ENCODE data around the gene PRRT4. TPM values are rescaled to one million over a fixed set of nuclear protein-coding genes. Genes with fewer than 3 reads are reported as not detected.

PRRT4 gene
- total and polyA plus RNA-seq, 4 donors: 0.23 to 5.8 (median 0.28) TPM; not detected in 1

- DNase-seq (no peak), ATAC-seq (ENCODE audit: low FRiP score) (no peak)
- no peak overlapping the region for H3K4me3 ChIP-seq (ENCODE audit: low read length in 2 of 2)
- WGBS, 2 donors: 89 to 93% methylated on average over 1 of the region's 1 CpG
- intact Hi-C loops (cut with DNase I): no loop called here
- no peaks in the 10 kb centered on the region for H3K36me3 ChIP-seq (ENCODE audit: control insufficient read depth in 1 of 2, insufficient read depth in 2 of 2, low read length in 1 of 2)
- no peaks in the 10 kb centered on the region for H3K27me3 ChIP-seq (ENCODE audit: control insufficient read depth in 1 of 2, insufficient read depth in 2 of 2, low read length in 1 of 2)
- no peak overlapping the region for H3K27ac ChIP-seq (ENCODE audit: low read depth in 1 of 2, low read length in 2 of 2)
- H3K9me3 ChIP-seq (ENCODE audit: control insufficient read depth, low read length): no peaks in the 10 kb centered on the region
- H3K4me1 ChIP-seq (ENCODE audit: control insufficient read depth in 1 of 2, insufficient read depth in 2 of 2, low read length in 2 of 2): no peaks in the 10 kb centered on the region
Observed at GRCh38 chr7:128358233-128358632, 3.3 kb downstream of the PRRT4 start.

- H3K9me3 ChIP-seq (ENCODE audit: control insufficient read depth, low read length): no peaks in the 10 kb centered on the region
- no peaks in the 10 kb centered on the region for H3K36me3 ChIP-seq (ENCODE audit: control insufficient read depth in 1 of 2, insufficient read depth in 2 of 2, low read length in 1 of 2)
- intact Hi-C loops (cut with DNase I): no loop called here
- no peaks in the 10 kb centered on the region for H3K27me3 ChIP-seq (ENCODE audit: control insufficient read depth in 1 of 2, insufficient read depth in 2 of 2, low read length in 1 of 2)
- DNase-seq (no peak), ATAC-seq (ENCODE audit: low FRiP score) (no peak)
- H3K4me3 ChIP-seq (ENCODE audit: low read length in 2 of 2): no peak overlapping the region
- no peaks in the 10 kb centered on the region for H3K4me1 ChIP-seq (ENCODE audit: control insufficient read depth in 1 of 2, insufficient read depth in 2 of 2, low read length in 2 of 2)
- 88 to 92% methylated on average over 6 of the region's 6 CpGs for WGBS, 2 donors
- H3K27ac ChIP-seq (ENCODE audit: low read depth in 1 of 2, low read length in 2 of 2): no peak overlapping the region
Observed at GRCh38 chr7:128357217-128357613, 4.3 kb downstream of the PRRT4 start.

- Histone ChIP-seq H3K4me3 (ENCODE audit: low read length in 2 of 2) (no peak overlapping the region), H3K9me3 (ENCODE audit: control insufficient read depth, low read length) (no peaks in the 10 kb centered on the region), H3K27me3 (ENCODE audit: control insufficient read depth in 1 of 2, insufficient read depth in 2 of 2, low read length in 1 of 2) (no peaks in the 10 kb centered on the region), H3K27ac (ENCODE audit: low read depth in 1 of 2, low read length in 2 of 2) (no peak overlapping the region), H3K36me3 (ENCODE audit: control insufficient read depth in 1 of 2, insufficient read depth in 2 of 2, low read length in 1 of 2) (no peaks in the 10 kb centered on the region), H3K4me1 (ENCODE audit: control insufficient read depth in 1 of 2, insufficient read depth in 2 of 2, low read length in 2 of 2) (no peaks in the 10 kb centered on the region)
- ATAC-seq (ENCODE audit: low FRiP score): no peak
- 96 to 98% methylated on average over 2 of the region's 2 CpGs for WGBS, 2 donors
- DNase-seq: no peak
- intact Hi-C loops (cut with DNase I): no loop called here
Observed at GRCh38 chr7:128356546-128357216, 4.8 kb downstream of the PRRT4 start.

- Histone ChIP-seq H3K4me3 (ENCODE audit: low read length in 2 of 2) (no peak overlapping the region), H3K36me3 (ENCODE audit: control insufficient read depth in 1 of 2, insufficient read depth in 2 of 2, low read length in 1 of 2) (no peaks in the 10 kb centered on the region), H3K27me3 (ENCODE audit: control insufficient read depth in 1 of 2, insufficient read depth in 2 of 2, low read length in 1 of 2) (no peaks in the 10 kb centered on the region), H3K27ac (ENCODE audit: low read depth in 1 of 2, low read length in 2 of 2) (no peak overlapping the region), H3K4me1 (ENCODE audit: control insufficient read depth in 1 of 2, insufficient read depth in 2 of 2, low read length in 2 of 2) (no peaks in the 10 kb centered on the region), H3K9me3 (ENCODE audit: control insufficient read depth, low read length) (no peaks in the 10 kb centered on the region)
- 95 to 96% methylated on average over 1 of the region's 1 CpG for WGBS, 2 donors
- DNase-seq: no peak
- no peak for ATAC-seq (ENCODE audit: low FRiP score)
- intact Hi-C loops (cut with DNase I): no loop called here
Observed at GRCh38 chr7:128353610-128354009, 7.9 kb downstream of the PRRT4 start.

- intact Hi-C loops (cut with DNase I): no loop called here
- DNase-seq: no peak
- H3K27ac ChIP-seq (ENCODE audit: low read depth in 1 of 2, low read length in 2 of 2): no peak overlapping the region
- no peaks in the 10 kb centered on the region for H3K9me3 ChIP-seq (ENCODE audit: control insufficient read depth, low read length)
- no peaks in the 10 kb centered on the region for H3K4me1 ChIP-seq (ENCODE audit: control insufficient read depth in 1 of 2, insufficient read depth in 2 of 2, low read length in 2 of 2)
- ATAC-seq (ENCODE audit: low FRiP score): no peak
- H3K27me3 ChIP-seq (ENCODE audit: control insufficient read depth in 1 of 2, insufficient read depth in 2 of 2, low read length in 1 of 2): no peaks in the 10 kb centered on the region
- no peak overlapping the region for H3K4me3 ChIP-seq (ENCODE audit: low read length in 2 of 2)
- H3K36me3 ChIP-seq (ENCODE audit: control insufficient read depth in 1 of 2, insufficient read depth in 2 of 2, low read length in 1 of 2): no peaks in the 10 kb centered on the region
- 82 to 88% methylated on average over 3 of the region's 3 CpGs for WGBS, 2 donors
Observed at GRCh38 chr7:128353189-128353588, 8.3 kb downstream of the PRRT4 start.

GRCh38 chr7:128352636-128353035, 8.9 kb downstream of the PRRT4 start:
- intact Hi-C loops (cut with DNase I): loop anchor here in 1 of 2 donors (1.0 kb wide), 1 partner anchor 34 kb away; no protein-coding TSS in a partner anchor
- Histone ChIP-seq H3K27me3 (ENCODE audit: control insufficient read depth in 1 of 2, insufficient read depth in 2 of 2, low read length in 1 of 2) (no peaks in the 10 kb centered on the region), H3K4me3 (ENCODE audit: low read length in 2 of 2) (no peak overlapping the region), H3K36me3 (ENCODE audit: control insufficient read depth in 1 of 2, insufficient read depth in 2 of 2, low read length in 1 of 2) (no peaks in the 10 kb centered on the region), H3K4me1 (ENCODE audit: control insufficient read depth in 1 of 2, insufficient read depth in 2 of 2, low read length in 2 of 2) (no peaks in the 10 kb centered on the region), H3K9me3 (ENCODE audit: control insufficient read depth, low read length) (no peaks in the 10 kb centered on the region), H3K27ac (ENCODE audit: low read depth in 1 of 2, low read length in 2 of 2) (no peak overlapping the region)
- no peak for ATAC-seq (ENCODE audit: low FRiP score)
- WGBS, 2 donors: 59 to 65% methylated on average over 8 of the region's 8 CpGs
- DNase-seq: no peak

- Histone ChIP-seq H3K27ac (ENCODE audit: low read depth in 1 of 2, low read length in 2 of 2) (no peak overlapping the region), H3K36me3 (ENCODE audit: control insufficient read depth in 1 of 2, insufficient read depth in 2 of 2, low read length in 1 of 2) (no peaks in the 10 kb centered on the region), H3K4me1 (ENCODE audit: control insufficient read depth in 1 of 2, insufficient read depth in 2 of 2, low read length in 2 of 2) (no peaks in the 10 kb centered on the region), H3K27me3 (ENCODE audit: control insufficient read depth in 1 of 2, insufficient read depth in 2 of 2, low read length in 1 of 2) (no peaks in the 10 kb centered on the region), H3K4me3 (ENCODE audit: low read length in 2 of 2) (peak overlapping the region; percentile 4 to 19), H3K9me3 (ENCODE audit: control insufficient read depth, low read length) (no peaks in the 10 kb centered on the region)
- intact Hi-C loops (cut with DNase I): loop anchor here in 1 of 2 donors (1.0 kb wide), 1 partner anchor 34 kb away; no protein-coding TSS in a partner anchor
- DNase-seq (peak; percentile 82 to 89), ATAC-seq (ENCODE audit: low FRiP score) (peak; percentile 76)
- WGBS, 2 donors: 3 to 4% methylated on average over 23 to 34 of the region's 34 CpGs
Observed at GRCh38 chr7:128352153-128352537, 9.3 kb downstream of the PRRT4 start.

GRCh38 chr7:128351296-128352152, 10.0 kb downstream of the PRRT4 start:
- WGBS, 2 donors: 10 to 12% methylated on average over 76 to 97 of the region's 97 CpGs
- no peak for DNase-seq
- Histone ChIP-seq H3K27me3 (ENCODE audit: control insufficient read depth in 1 of 2, insufficient read depth in 2 of 2, low read length in 1 of 2) (no peaks in the 10 kb centered on the region), H3K27ac (ENCODE audit: low read depth in 1 of 2, low read length in 2 of 2) (no peak overlapping the region), H3K4me1 (ENCODE audit: control insufficient read depth in 1 of 2, insufficient read depth in 2 of 2, low read length in 2 of 2) (no peaks in the 10 kb centered on the region), H3K4me3 (ENCODE audit: low read length in 2 of 2) (peak overlapping the region; percentile 4 to 19), H3K36me3 (ENCODE audit: control insufficient read depth in 1 of 2, insufficient read depth in 2 of 2, low read length in 1 of 2) (no peaks in the 10 kb centered on the region), H3K9me3 (ENCODE audit: control insufficient read depth, low read length) (no peaks in the 10 kb centered on the region)
- intact Hi-C loops (cut with DNase I): loop anchor here in 1 of 2 donors (1.0 kb wide), 1 partner anchor 35 kb away; no protein-coding TSS in a partner anchor
- peak; percentile 29 for ATAC-seq (ENCODE audit: low FRiP score)
